HL-60 (cell line): Measurements from ENCODE around the gene ZBTB43.

ENCODE experiments used
- GABPA ChIP-seq: IDR thresholded peaks from 2 replicates; pipeline ENCODE4 v1.6.1; 2012; ENCODE audit warnings: low read depth
- POLR2AphosphoS5 ChIP-seq: IDR thresholded peaks from 2 replicates; pipeline ENCODE4 v1.6.1; 2012; ENCODE audit warnings: low read depth
- SPI1 ChIP-seq: IDR thresholded peaks from 2 replicates; pipeline ENCODE4 v1.6.1; 2012; ENCODE audit warnings: low read depth, mild to moderate bottlenecking, borderline replicate concordance
- TF ChIP-seq, protein P1 (sequence below): IDR thresholded peaks from one replicate; pipeline ENCODE4 v1.5.1; 2011; ENCODE audit warnings: low read length, control low read depth, inconsistent platforms; ENCODE audit not compliant: insufficient read depth
- TF ChIP-seq, protein P2 (sequence below): IDR thresholded peaks from 2 replicates; pipeline ENCODE4 v1.6.1; 2012; ENCODE audit warnings: low read depth; ENCODE audit not compliant: insufficient replicate concordance

DNA sequence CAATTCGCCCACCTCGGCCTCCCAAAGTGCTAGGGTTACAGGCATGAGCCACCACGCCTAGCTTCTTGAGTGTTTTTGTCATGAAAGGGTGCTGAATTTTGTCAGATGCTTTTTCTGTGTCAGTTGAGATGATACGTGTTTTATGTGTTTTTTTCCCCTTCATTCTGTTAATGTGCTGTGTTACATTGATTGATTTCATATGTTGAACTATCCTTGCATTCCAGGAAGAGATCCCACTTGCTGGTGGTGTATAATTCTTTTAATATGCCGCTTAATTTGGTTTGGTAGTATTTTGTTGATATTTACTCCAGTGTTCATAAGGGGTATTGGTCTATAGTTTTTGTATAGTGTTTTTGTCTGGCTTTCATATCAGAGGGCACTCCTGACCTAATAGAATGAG is 13.6 kb downstream of the ZBTB43 start:
- TF ChIP-seq, protein P1, sequence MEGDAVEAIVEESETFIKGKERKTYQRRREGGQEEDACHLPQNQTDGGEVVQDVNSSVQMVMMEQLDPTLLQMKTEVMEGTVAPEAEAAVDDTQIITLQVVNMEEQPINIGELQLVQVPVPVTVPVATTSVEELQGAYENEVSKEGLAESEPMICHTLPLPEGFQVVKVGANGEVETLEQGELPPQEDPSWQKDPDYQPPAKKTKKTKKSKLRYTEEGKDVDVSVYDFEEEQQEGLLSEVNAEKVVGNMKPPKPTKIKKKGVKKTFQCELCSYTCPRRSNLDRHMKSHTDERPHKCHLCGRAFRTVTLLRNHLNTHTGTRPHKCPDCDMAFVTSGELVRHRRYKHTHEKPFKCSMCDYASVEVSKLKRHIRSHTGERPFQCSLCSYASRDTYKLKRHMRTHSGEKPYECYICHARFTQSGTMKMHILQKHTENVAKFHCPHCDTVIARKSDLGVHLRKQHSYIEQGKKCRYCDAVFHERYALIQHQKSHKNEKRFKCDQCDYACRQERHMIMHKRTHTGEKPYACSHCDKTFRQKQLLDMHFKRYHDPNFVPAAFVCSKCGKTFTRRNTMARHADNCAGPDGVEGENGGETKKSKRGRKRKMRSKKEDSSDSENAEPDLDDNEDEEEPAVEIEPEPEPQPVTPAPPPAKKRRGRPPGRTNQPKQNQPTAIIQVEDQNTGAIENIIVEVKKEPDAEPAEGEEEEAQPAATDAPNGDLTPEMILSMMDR, result no peak
- TF ChIP-seq SPI1, result no peak
- TF ChIP-seq, protein P2, sequence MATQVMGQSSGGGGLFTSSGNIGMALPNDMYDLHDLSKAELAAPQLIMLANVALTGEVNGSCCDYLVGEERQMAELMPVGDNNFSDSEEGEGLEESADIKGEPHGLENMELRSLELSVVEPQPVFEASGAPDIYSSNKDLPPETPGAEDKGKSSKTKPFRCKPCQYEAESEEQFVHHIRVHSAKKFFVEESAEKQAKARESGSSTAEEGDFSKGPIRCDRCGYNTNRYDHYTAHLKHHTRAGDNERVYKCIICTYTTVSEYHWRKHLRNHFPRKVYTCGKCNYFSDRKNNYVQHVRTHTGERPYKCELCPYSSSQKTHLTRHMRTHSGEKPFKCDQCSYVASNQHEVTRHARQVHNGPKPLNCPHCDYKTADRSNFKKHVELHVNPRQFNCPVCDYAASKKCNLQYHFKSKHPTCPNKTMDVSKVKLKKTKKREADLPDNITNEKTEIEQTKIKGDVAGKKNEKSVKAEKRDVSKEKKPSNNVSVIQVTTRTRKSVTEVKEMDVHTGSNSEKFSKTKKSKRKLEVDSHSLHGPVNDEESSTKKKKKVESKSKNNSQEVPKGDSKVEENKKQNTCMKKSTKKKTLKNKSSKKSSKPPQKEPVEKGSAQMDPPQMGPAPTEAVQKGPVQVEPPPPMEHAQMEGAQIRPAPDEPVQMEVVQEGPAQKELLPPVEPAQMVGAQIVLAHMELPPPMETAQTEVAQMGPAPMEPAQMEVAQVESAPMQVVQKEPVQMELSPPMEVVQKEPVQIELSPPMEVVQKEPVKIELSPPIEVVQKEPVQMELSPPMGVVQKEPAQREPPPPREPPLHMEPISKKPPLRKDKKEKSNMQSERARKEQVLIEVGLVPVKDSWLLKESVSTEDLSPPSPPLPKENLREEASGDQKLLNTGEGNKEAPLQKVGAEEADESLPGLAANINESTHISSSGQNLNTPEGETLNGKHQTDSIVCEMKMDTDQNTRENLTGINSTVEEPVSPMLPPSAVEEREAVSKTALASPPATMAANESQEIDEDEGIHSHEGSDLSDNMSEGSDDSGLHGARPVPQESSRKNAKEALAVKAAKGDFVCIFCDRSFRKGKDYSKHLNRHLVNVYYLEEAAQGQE, result no peak
- TF ChIP-seq GABPA, result no peak
- no peak for TF ChIP-seq POLR2AphosphoS5
